GM18520 (cell line): ENCODE measurements around the gene GOLIM4.
"Not testable (repeated sequence)": the region's sequence is repeated elsewhere in the genome, so short reads cannot be mapped to it uniquely, and the experiment has no call there.

Source experiments
- ATAC-seq: cut with Tn5 transposase; IDR thresholded peaks from one replicate; pipeline ENCODE4 v1.9.1; 2021; ENCODE audit not compliant: unreplicated experiment

The GOLIM4 gene

DNA sequence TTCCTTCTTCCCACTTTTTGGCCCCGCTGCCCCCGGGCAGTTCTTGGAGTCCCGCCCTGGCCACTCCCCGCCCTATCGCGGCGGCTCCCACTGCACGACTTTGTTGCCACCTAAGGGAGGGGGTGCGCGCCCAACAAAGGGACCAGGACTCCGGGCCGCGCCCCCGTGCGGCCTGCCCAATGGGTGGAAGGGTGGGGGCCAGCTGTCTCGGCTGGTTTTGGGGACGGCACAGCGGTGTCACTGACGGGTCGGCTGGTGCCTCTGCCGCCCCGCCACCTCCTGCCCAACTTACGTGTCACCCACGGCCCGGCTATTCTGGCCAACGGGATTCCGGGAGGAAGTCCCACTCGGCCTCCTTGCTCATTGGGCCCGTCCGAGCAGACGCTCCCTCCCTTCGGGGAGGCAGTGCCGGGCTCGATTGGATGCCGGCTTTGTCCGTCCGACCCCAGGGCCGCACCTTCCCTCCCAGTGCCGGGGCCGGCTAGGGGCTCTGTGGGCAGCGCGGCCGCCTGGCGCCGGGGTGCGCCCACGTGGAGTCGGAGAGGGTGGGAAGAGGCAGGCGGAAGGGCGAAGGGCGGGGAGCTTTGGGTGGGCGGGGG, at the start of gene GOLIM4:
GOLIM4 (minus strand) TSS at position 314 of the 599 bp plus-strand sequence. CDS start 639 bp downstream, outside the sequence.
- ATAC-seq = peak; percentile 83

DNA sequence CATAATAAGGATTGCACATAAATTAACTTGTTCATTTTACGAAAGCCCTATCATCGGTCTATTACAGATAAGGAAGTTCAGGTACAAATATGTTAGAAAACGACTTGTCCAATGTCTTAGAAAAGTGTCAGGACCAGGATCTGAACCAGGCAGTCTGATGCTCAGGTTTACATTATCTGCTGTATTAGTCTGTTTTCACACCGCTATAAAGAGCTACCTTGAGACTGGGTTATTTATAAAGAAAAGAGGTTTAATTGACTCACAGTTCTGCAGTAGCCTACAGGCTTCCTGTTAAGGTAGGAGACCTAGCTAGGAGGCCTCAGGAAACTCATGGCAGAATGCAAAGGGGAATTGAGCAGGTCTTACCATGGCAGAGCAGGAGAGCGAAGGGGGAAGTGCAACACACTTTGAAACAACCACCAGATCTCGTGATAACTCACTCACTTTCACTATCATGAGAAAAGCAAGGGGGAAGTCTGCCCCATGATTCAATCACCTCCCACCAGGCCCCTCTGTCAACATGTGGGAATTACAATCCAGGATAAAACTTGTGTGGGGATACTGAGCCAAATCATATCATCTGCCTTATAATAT, 45.8 kb upstream of the GOLIM4 start:
- no peak for ATAC-seq

DNA sequence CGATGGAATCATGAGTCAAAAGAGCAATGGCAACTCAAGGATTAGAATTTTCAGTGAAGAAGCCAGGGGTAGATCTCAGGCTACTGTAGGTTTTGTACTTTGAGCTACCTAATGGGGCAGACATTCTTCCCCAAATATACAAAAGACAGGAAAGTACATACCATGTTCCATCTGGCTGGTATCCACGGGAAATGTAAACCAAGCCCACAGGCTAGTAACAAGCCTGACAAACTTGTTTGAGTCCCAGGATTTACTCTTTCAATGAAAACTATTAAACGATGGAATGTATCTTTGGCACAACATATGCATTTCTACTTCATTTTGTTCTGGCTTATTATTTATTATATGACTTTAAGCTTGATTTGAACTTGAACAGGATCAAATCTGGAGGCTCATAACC, 44.2 kb upstream of the GOLIM4 start:
- no peak for ATAC-seq

- ATAC-seq = no peak
Observed at GRCh38 chr3:168138421-168138820, 42.7 kb upstream of the GOLIM4 start.

GRCh38 chr3:168134931-168135330, 39.2 kb upstream of the GOLIM4 start:
- ATAC-seq = peak; percentile 87

DNA sequence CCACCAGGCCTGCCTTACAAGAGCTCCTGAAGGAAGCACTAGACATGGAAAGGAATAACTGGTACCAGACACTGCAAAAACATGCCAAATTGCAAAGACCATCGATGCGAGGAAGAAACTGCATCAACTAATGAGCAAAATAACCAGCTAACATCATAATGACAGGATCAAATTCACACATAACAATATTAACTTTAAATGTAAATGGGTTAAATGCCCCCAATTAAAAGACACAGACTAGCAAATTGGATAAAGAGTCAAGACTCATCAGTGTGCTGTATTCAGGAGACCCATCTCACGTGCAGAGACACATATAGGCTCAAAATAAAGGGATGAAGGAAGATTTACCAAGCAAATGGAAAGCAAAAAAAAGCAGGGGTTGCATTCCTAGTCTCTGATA, 34.5 kb upstream of the GOLIM4 start:
- not testable (repeated sequence) for ATAC-seq

GRCh38 chr3:168128463-168128862, 32.7 kb upstream of the GOLIM4 start:
- ATAC-seq = not testable (repeated sequence)

- ATAC-seq = no peak
Observed at GRCh38 chr3:168127466-168127865, 31.7 kb upstream of the GOLIM4 start.

DNA sequence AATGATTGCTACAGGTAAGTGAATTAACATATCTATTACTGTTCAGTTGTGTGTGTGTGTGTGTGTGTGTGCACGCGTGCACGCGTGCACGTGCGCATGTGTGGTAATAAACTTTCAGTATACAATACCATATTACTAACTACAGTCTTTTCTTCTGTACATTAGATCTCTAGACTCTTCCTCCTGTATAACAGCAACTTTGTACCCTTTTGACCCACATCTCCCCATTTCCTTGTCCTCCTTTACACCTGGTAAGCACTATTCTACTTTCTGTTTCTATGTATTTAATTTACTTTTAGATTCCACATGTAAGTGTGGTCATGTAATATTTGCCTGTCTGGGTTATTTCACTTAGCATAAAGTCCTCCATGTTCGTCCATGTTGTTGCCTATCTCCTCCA, 29.1 kb upstream of the GOLIM4 start:
- ATAC-seq = no peak

GRCh38 chr3:168124291-168124690, 28.6 kb upstream of the GOLIM4 start:
- ATAC-seq = no peak

DNA sequence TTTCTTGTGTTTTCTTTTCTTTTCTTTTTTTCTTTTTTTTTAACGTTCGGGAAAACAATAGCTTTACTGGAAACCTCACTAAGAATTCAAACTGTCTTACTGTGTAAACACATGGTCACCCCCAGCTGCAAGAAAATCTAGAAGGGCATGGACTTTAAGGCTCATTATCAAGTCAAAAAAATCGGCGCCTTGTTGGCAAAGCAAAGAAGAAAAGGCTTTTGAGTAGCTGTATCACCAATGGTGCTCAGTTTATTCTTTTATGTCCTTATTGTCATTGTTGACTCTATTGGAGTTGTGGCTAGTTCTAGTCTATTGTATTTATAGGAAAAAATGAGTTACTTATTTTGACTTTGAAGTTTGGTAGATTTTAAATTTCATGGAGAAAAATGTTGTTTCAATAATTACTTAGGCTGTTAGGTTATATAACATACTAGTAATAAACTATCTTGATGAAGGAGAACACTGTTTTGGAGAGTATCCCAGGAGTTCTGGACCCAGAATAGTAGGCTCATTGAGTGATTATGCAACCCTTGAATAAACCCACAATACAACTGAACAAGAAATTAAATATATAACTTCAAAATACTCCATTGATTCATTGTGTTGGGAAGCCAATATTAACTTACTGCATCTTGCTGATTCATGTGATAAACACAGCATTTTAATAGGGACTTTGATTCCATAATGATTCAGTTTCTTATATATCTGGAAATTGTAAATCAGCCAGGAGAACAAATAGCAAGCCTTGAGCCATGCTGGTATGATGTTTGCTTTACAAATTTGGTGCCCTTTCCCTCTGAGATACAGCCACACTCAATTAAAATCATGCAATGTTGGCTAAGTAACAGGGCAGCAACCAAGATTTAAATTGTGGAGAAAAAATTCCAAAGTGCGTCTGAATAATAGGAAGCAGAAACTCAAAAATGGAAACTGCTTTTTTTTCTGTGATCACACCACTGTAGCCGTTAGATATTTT, 27.8 kb upstream of the GOLIM4 start:
- ATAC-seq = no peak

- no peak for ATAC-seq
Observed at GRCh38 chr3:168121184-168122017, 25.7 kb upstream of the GOLIM4 start.

GRCh38 chr3:168117853-168118313, 22.2 kb upstream of the GOLIM4 start:
- ATAC-seq = no peak

DNA sequence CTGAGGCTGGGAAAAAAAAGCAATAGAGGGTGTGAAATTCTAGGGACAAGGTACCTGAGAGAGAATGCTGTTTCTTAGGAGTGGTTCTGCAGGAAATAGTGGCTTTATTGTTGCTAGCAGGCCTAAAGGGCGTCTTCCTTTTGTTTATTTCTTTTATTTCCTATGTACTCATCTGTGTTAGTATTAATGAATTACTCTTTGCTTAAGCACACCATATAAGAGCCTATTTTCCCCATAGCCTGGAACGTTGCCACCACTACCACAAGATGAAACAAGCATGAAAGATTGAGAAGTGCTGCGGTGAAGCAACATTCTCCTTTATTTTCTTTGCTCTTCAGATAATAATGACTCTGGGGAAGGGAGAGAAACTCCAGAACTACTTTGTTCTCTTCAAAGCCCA, 21.3 kb upstream of the GOLIM4 start:
- ATAC-seq = no peak

DNA sequence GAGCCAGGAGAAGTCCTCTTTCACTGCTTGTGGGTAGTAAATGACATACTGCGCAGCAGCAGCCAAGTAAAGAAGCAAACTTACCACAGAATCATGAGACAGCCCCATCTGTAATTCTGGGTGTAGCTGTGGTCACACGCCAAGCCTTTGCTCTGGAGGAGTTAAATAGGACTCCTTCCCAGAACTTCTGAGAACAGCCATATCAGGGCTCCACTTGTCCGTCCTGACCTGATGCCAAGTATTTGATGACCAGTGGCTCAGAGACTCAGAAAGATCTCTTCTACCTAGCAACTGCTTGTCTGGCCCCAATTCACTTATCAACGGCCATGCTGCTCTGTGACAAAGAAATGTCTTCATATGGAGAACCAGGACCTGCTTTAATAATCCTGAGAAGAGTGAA, 20.6 kb upstream of the GOLIM4 start:
- no peak for ATAC-seq

DNA sequence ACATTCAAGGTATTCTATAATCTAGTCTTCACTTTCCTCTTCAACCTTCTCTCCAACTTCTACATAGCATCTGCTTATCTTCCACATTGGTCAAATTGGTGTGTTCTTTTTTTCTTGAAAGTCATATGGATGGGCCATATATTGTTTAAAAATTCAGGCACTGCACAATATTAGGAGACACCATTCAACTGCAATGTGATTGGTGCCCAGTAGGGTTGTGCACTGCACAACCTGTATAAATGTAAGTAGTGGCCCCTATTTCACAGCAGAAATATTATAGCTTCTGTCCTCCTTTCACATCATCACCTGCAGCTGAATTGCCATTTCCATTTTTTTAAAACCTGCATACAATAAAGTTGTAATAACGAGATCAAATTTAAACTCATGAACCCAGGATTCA, 18.1 kb upstream of the GOLIM4 start:
- no peak for ATAC-seq

DNA sequence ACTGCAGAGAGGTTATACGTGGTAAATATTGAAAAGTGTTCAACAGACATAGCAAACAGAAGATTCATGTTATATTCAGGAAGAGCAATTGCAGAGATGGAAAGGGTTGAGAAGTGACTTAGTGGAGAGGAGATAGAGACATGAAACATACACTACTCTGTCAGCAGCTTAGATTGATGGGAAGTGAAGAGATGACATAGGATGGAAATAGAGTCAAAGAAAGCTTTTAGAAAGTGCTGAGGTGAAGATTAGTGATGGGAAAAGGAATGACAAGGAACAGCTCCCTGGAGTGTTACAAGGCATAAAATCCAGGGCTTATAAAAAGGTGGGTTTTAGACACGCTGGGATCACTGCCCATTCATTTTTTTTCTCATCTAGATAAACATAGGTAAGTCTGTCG, 17.2 kb upstream of the GOLIM4 start:
- no peak for ATAC-seq

GRCh38 chr3:168104361-168104760, 8.6 kb upstream of the GOLIM4 start:
- ATAC-seq = no peak

DNA sequence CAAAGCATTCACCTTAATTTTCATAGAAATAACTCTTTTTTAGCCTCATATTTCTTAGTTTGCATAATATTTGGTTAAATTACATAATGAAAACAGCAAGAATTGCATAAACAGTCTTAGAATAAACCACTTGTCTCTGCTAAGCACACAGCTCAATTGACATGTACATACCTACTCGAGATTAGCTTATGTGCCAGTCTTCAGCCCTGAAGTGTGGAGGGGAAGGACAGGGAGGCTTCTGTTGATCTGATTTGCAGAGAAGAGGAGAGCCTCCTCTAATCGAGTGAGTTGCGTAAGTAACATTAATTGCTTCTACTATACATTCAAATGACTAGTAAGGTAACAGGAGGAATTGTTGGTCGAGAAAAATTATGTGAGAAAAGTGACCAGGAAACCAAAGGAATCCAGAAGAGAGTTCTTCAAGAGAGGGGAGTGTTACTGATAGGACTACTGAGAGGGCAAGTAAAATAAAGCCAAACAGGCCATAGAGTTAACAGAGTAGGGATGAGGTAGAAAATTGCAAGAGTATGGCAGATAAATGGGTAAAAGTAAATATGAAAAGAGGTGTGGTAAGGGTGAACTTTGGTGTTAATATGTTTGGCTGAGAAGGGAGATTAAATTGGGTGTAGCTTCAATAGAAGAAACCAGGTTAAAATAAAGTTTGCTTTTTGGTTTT, 7.1 kb upstream of the GOLIM4 start:
- no peak for ATAC-seq

GRCh38 chr3:168100777-168101492, 5.2 kb upstream of the GOLIM4 start:
- ATAC-seq = no peak
